Activated naive CD4-positive, alpha-beta T cell (primary cell): ENCODE measurements around the gene GOLPH3.
"Not testable (repeated sequence)": the region's sequence is repeated elsewhere in the genome, so short reads cannot be mapped to it uniquely, and the experiment has no call there.

ENCODE experiments used
- DNase-seq, 4 experiments: peaks; one replicate each; lab custom pipeline; 2025; lab: John Stamatoyannopoulos, UW

The GOLPH3 gene

GRCh38 chr5:32135086-32135485 is 39.0 kb downstream of the GOLPH3 start:
- no peak for DNase-seq

- no peak for DNase-seq
Observed at GRCh38 chr5:32132757-32133156, 41.4 kb downstream of the GOLPH3 start.

DNA sequence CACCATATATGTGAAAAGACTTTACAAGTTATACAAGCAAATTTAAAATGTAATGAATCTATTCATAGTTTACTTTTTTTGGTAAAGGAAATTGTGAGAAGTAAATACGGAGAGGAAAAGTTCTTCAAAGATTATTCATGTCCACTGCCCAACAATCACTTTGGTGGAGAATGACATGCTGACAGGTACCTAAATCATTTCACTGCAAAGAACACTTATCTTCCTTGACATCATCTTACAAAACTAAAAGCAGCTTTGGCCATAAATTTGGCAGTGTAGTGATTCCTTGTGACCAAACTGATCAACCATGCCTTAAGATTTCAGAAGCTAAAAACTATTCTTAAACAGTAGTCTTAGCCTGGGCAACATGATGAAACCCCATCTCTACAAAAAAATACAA is 42.5 kb downstream of the GOLPH3 start:
- DNase-seq: no peak

DNA sequence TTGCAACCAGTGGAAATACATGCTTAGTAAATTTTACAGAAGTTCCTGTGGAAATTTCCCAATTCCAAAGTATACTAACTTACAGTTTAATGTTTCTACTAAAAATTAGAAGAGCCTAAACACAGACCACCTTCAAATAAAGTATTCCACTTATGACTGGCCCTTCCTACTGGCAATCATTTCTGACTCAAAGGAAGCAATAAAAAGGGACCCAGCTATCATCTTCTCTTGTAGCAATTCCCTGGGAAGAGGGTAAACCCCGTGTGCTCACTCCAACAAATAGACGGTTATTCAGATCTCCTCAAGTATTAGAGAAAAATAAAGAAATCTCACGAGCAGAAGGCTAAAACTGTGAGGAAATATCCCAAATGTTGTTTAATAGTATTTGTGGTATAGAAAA is 43.3 kb downstream of the GOLPH3 start:
- DNase-seq: no peak

GRCh38 chr5:32129074-32129598 is 45.0 kb downstream of the GOLPH3 start:
- DNase-seq: no peak

- no peak for DNase-seq
Observed at GRCh38 chr5:32127711-32128110, 46.4 kb downstream of the GOLPH3 start.

- DNase-seq: no peak
Observed at GRCh38 chr5:32126691-32127090, 47.4 kb downstream of the GOLPH3 start.

DNA sequence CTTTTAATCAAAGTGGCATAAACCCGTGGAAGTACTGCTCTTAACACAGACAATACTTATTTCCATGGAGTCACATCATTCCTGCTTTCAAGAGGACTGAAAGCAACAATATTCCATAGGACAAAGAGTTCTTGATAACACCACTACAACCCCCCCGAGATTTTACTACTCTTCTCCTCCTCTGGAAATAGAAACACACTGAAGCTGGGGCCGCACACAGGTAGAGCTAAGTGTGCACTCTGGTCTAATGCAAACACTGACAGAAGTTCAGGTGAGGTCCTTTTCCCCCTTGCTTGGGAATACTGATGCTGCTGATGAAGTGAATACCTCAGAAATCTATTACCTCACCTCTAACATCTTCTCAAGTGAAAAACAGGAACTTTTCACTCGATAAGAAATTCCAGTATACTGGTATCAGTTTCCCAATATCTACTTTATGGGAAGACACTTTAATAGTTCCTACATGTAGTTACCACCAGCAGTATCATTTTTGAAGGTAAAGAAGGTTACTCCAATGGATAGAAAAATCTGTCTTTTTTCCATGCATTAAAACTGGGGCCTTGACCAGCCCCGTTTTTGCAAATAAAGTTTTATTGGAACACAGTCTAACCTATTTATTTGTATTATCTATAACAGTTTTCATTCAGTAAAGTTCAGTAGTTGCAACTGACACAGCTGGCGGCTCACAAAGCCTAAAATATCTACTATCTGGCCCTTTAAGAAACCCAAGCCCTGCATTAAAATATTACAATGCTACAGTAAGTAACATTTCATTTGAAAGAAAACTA is 50.0 kb downstream of the GOLPH3 start:
- no peak for DNase-seq

DNA sequence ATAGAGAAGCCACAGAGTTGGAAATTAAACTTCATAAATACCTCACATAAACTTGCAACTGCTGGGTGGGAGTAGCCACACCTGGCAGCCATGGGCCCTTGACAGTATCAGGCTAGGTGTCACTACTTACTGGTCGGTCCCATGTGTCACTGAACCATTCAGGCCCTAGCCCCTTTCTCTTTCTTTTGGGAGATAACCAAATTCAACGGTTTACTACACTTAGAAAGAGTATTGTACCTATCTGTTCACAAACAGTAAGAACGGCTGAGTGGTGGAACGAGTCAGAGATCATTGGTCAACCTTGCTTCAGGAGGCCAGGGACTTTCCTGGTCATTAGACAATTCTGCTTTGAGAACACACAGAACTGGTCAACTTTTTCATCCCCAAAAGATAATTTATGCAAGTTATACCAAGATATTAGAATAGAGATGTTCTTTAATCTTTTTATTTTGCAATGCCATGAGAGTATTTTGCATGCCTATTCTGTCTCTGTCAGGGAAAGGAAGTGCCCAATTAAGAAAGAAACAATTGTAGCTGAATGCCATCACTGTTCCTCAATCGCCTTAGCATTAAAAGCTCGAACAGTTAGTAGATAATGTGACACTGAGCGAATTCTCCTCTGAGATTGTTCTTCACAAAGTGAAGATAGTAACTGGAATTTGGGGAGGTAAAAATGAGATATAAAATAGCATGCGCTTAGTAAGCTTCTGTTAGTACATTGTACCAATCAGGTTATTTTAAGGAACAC is 50.9 kb downstream of the GOLPH3 start:
- no peak for DNase-seq

DNA sequence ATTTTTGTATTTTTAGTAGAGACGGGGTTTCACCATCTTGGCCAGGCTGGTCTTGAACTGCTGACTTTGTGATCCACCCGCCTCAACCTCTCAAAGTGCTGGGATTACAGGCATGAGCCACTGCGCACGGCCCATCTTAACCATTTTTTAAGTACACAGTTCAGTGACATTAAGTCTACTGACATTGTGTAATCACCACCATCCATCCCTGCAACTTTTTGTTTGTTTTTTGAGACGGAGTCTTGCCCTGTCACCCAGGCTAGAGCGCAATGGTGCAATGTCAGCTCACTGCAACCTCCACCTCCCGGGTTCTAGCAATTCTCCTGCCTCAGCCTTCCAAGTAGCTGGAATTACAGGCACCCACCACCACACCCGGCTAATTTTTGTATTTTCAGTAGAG is 55.2 kb downstream of the GOLPH3 start:
- DNase-seq: not testable (repeated sequence)

GRCh38 chr5:32116574-32117313 is 57.4 kb downstream of the GOLPH3 start:
- no peak for DNase-seq

GRCh38 chr5:32115985-32116384 is 58.1 kb downstream of the GOLPH3 start:
- DNase-seq: no peak

- DNase-seq: no peak
Observed at GRCh38 chr5:32110111-32110696, 63.9 kb downstream of the GOLPH3 start.

GRCh38 chr5:32109236-32109635 is 64.9 kb downstream of the GOLPH3 start:
- no peak for DNase-seq

DNA sequence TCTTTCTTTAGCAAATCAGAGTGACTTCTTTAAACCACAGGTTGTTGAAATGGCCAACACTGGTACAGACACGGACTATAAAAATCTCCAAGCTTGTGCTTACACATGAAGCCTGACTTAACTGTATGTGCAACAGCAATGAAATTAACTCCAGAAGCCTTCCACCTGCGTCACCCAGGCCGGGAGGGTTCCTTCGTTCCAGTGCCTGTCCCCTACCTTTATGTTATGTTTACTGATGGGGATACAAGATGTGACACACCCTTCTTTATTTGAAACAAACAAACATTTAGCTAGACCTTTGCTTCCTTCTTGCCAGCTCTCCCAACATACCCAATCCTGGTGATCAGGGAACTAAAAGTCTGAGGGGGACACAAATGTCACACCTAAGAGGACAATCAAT is 66.0 kb downstream of the GOLPH3 start:
- no peak for DNase-seq

DNA sequence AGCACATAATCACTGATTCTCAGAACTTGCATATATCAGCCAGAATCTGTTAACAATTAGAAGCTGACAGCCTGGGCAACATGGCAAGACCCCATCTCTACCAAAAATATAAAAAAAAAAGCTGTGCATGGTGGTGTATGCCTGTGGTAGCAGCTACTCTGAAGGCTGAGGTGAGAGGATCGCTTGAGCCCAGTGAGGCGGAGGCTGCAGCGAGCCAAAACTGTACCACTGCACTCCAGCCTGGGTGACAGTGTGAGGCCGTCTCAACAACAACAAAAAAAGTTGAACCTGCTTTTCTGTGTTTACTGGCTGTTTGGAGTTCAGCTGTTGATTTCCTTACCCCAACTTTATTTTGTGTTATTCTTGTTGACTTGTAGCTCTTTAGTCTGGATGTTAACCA is 66.8 kb downstream of the GOLPH3 start:
- no peak for DNase-seq

GRCh38 chr5:32103521-32103920 is 70.6 kb downstream of the GOLPH3 start:
- no peak for DNase-seq

DNA sequence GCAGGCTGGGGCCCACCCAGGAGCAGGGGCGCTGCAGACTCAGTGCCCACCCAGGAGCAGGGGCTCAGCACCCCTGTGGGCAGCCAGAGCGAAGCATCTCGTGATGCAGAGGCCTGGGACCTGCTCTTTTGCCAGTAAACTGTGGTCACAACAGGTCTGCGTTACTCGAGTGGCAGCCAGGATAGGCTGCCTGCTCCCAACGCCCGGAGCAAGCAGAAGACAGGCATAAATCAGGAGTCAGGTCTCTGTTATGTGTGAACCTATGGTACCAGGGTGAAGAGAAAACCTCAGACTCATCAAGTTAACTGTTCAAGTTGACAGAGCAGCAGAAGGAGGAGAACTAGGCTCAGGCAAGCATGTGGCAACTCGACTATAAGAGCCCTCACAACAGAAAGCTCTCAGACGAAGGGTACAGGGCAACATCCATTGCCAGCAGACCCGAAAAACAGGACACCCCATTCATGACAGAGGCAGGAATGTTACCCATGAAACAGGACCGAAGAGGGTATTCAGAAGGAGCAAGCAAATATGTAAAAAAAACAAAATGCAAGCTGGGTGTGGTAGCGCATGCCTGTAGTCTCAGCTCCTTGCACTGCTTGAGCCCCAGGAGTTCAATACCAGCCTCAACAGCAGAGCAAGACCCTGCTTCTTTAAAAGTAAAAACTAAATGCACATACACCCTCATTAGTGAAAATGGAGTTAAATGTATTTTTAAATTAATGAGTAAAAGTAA is 71.7 kb downstream of the GOLPH3 start:
- DNase-seq: no peak

DNA sequence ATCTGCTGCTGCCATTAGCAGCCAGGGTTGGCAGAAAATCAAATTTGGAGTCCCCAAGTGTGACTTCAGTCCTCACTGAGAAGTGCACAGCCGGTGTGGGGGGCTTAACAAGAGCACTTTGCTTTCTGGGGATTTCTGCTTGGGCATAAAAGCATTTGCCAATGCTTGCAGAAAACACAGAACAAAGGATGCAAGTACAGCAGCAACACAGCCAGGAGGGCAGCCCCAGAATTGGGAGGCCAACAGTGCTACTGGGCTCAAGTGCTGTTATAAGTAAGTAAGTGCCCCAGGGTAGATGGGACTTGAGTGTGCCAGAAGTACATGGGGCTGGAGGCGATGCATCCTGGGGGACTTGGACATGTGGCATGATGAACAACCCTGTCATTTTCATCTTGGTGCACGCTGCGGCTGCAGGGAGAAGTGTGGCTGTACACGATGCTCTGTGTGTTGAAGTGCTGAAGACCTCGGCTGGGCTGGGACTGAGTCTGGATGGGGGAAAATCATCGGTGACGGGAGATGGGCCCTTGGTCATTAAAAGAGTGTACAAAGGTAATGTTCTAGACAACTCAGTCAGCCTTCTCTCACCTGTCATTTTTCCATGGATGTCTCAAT is 73.3 kb downstream of the GOLPH3 start:
- no peak for DNase-seq

DNA sequence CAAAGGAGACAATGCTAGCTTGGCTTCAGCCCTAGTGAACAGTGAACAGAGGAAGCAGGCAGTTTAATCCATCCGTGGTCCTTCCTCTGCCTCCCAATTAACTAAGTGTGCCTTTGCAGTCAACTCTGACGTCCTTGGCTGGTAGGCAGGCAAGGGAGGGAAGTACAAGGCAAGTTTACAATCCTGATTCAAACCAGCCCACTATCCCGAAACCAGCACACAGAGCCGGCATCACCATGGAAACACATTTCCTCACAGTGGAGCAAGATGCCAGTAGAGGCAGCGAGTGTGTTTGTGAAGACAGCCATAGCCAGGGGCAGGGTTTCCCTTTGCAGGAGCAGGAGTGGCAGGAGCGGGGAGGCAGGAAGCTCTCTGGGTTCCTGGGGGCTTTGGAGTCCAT is 73.9 kb downstream of the GOLPH3 start:
- DNase-seq: no peak

- DNase-seq: no peak
Observed at GRCh38 chr5:32099486-32100035, 74.6 kb downstream of the GOLPH3 start.
